Activated naive CD4-positive, alpha-beta T cell treated with anti-CD3 and anti-CD28 coated beads, Interleukin-2, amount 50 U/mL, for 72 hours (primary cell): Measurements from ENCODE around the gene FAM53B. TPM values are rescaled to one million over a fixed set of nuclear protein-coding genes. Genes with fewer than 3 reads are reported as not detected.

Source experiments
- ATAC-seq, 2 donors: fragments of 150-1000 bp; cut with Tn5 transposase; 2 replicates each; pipeline ENCODE4 v1.10.0; 2021; ENCODE audit warnings: mild to moderate bottlenecking in 2 of 2, moderate library complexity in 2 of 2
- DNase-seq, 2 donors: peaks; one replicate each; pipeline ENCODE4 v3.0.0; 2021 to 2022; ENCODE audit warnings: low spot score in 2 of 2
- H3K27ac Mint-ChIP-seq, 2 donors: one replicate each; pipeline ENCODE4 v1.8.0; 2022; ENCODE audit warnings: mild to moderate bottlenecking in 2 of 2, mixed read lengths in 2 of 2
- H3K36me3 Mint-ChIP-seq, 2 donors: one replicate each; pipeline ENCODE4 v1.8.0; 2022; ENCODE audit warnings: mixed read lengths in 2 of 2
- H3K9me3 Mint-ChIP-seq, 2 donors: one replicate each; pipeline ENCODE4 v1.8.0; 2022; ENCODE audit warnings: mixed read lengths in 2 of 2
- total RNA-seq, 2 donors: library from RNA; stranded (reverse); gene quantifications; one replicate each; pipeline ENCODE4 v1.2.3, GENCODE V29; 2022

Gene FAM53B
- total RNA-seq, 2 donors from 2014 or later: 6.1 to 11.8 TPM

GRCh38 chr10:124655191-124656112, 88.7 kb downstream of the FAM53B start:
- Mint-ChIP-seq H3K9me3 (no peaks in the 10 kb centered on the region), H3K36me3 (no peaks in the 10 kb centered on the region), H3K27ac (no peak overlapping the region)
- DNase-seq: no peak
- no peak for ATAC-seq

GRCh38 chr10:124654686-124655085, 89.5 kb downstream of the FAM53B start:
- DNase-seq: no peak
- Mint-ChIP-seq H3K36me3 (no peaks in the 10 kb centered on the region), H3K27ac (no peak overlapping the region), H3K9me3 (no peaks in the 10 kb centered on the region)
- ATAC-seq: no peak

- ATAC-seq (no peak), DNase-seq (no peak)
- no peaks in the 10 kb centered on the region for H3K36me3 Mint-ChIP-seq
- no peak overlapping the region for H3K27ac Mint-ChIP-seq
- H3K9me3 Mint-ChIP-seq: no peaks in the 10 kb centered on the region
Measured at GRCh38 chr10:124653811-124654651, 90.1 kb downstream of the FAM53B start.

- Mint-ChIP-seq H3K36me3 (no peaks in the 10 kb centered on the region), H3K27ac (no peak overlapping the region), H3K9me3 (no peaks in the 10 kb centered on the region)
- no peak for ATAC-seq
- DNase-seq: no peak
Measured at GRCh38 chr10:124653311-124653710, 90.9 kb downstream of the FAM53B start.

- Mint-ChIP-seq H3K36me3 (no peaks in the 10 kb centered on the region), H3K27ac (no peak overlapping the region), H3K9me3 (no peaks in the 10 kb centered on the region)
- ATAC-seq: no peak
- no peak for DNase-seq
Measured at GRCh38 chr10:124652701-124653100, 91.5 kb downstream of the FAM53B start.

GRCh38 chr10:124652200-124652599, 92.0 kb downstream of the FAM53B start:
- ATAC-seq (no peak), DNase-seq (no peak)
- Mint-ChIP-seq H3K36me3 (no peaks in the 10 kb centered on the region), H3K9me3 (no peaks in the 10 kb centered on the region), H3K27ac (peak overlapping the region in 1 of 2 donors; percentile 40)

GRCh38 chr10:124651402-124651891, 92.7 kb downstream of the FAM53B start:
- Mint-ChIP-seq H3K36me3 (no peaks in the 10 kb centered on the region), H3K9me3 (no peaks in the 10 kb centered on the region), H3K27ac (peak overlapping the region in 1 of 2 donors; percentile 40)
- no peak for DNase-seq
- peak in 1 of 2 donors; percentile 14 for ATAC-seq

- H3K27ac Mint-ChIP-seq: peak overlapping the region in 1 of 2 donors; percentile 82
Measured at GRCh38 chr10:124650820-124651401, 93.3 kb downstream of the FAM53B start.

GRCh38 chr10:124650263-124650662, 93.9 kb downstream of the FAM53B start:
- peak overlapping the region in 1 of 2 donors; percentile 82 for H3K27ac Mint-ChIP-seq
- no peaks in the 10 kb centered on the region for H3K9me3 Mint-ChIP-seq
- ATAC-seq: no peak
- DNase-seq: no peak
- no peaks in the 10 kb centered on the region for H3K36me3 Mint-ChIP-seq

More at GRCh38 chr10:124650820-124651401, 93.3 kb downstream of the FAM53B start:
- peak; percentile 36 to 73 for DNase-seq
- peak; percentile 57 to 77 for ATAC-seq
- H3K36me3 Mint-ChIP-seq: no peaks in the 10 kb centered on the region
- no peaks in the 10 kb centered on the region for H3K9me3 Mint-ChIP-seq

GRCh38 chr10:124649214-124649613, 95.0 kb downstream of the FAM53B start:
- ATAC-seq (no peak), DNase-seq (no peak)
- Mint-ChIP-seq H3K27ac (peak overlapping the region in 1 of 2 donors; percentile 56), H3K9me3 (no peaks in the 10 kb centered on the region), H3K36me3 (no peaks in the 10 kb centered on the region)

- Mint-ChIP-seq H3K27ac (peak overlapping the region in 1 of 2 donors; percentile 56), H3K9me3 (no peaks in the 10 kb centered on the region), H3K36me3 (no peaks in the 10 kb centered on the region)
- peak; percentile 44 to 69 for DNase-seq
- peak; percentile 65 to 69 for ATAC-seq
Measured at GRCh38 chr10:124648738-124649137, 95.4 kb downstream of the FAM53B start.

GRCh38 chr10:124648131-124648475, 96.1 kb downstream of the FAM53B start:
- peak overlapping the region; percentile 56 to 89 for H3K27ac Mint-ChIP-seq
- DNase-seq (no peak), ATAC-seq (no peak)
- no peaks in the 10 kb centered on the region for H3K9me3 Mint-ChIP-seq
- no peaks in the 10 kb centered on the region for H3K36me3 Mint-ChIP-seq

- no peaks in the 10 kb centered on the region for H3K9me3 Mint-ChIP-seq
- H3K27ac Mint-ChIP-seq: peak overlapping the region in 1 of 2 donors; percentile 56
- peak in 1 of 2 donors; percentile 40 for DNase-seq
- H3K36me3 Mint-ChIP-seq: no peaks in the 10 kb centered on the region
- peak; percentile 41 to 58 for ATAC-seq
Measured at GRCh38 chr10:124647421-124648130, 96.6 kb downstream of the FAM53B start.

- no peaks in the 10 kb centered on the region for H3K9me3 Mint-ChIP-seq
- H3K36me3 Mint-ChIP-seq: no peaks in the 10 kb centered on the region
- peak overlapping the region in 1 of 2 donors; percentile 56 for H3K27ac Mint-ChIP-seq
- ATAC-seq: no peak
- no peak for DNase-seq
Measured at GRCh38 chr10:124646483-124647352, 97.5 kb downstream of the FAM53B start.

- Mint-ChIP-seq H3K36me3 (no peaks in the 10 kb centered on the region), H3K27ac (no peak overlapping the region), H3K9me3 (no peaks in the 10 kb centered on the region)
- DNase-seq (no peak), ATAC-seq (no peak)
Measured at GRCh38 chr10:124645467-124646095, 98.6 kb downstream of the FAM53B start.
